Lower leg skin (tissue), 4 donors: ENCODE results near the gene POLH. TPM values are rescaled to one million over a fixed set of nuclear protein-coding genes. Genes with fewer than 3 reads are reported as not detected.
A peak's percentile ranks its signal among the peaks of the same experiment; 100 is the strongest.

Experiments
- DNase-seq, 2 donors: peaks; one replicate each; pipeline ENCODE4 v3.0.0-alpha.2; 2019; ENCODE audit warnings: low spot score in 2 of 2
- H3K4me3 ChIP-seq: fragments of 200-600 bp; sonication (generic); 2 replicates; pipeline ENCODE4 v1.5.1; 2017; ENCODE audit warnings: mild to moderate bottlenecking, low read depth; ENCODE audit not compliant: poor library complexity, severe bottlenecking
- CTCF ChIP-seq, 3 donors: fragments of 450-650 bp; IDR thresholded peaks; one replicate each; pipeline ENCODE4 v1.5.1; 2016; ENCODE audit warnings: antibody characterized with exemption in 3 of 3, mild to moderate bottlenecking in 3 of 3, moderate library complexity in 2 of 3
- POLR2A ChIP-seq, 2 donors: fragments of 450-650 bp; IDR thresholded peaks; one replicate each; pipeline ENCODE4 v1.6.1; 2016 to 2017; ENCODE audit warnings: antibody characterized with exemption in 2 of 2, mild to moderate bottlenecking in 1 of 2, moderate library complexity in 1 of 2
- WGBS, 2 donors: methylation state at CpG; one replicate each; pipeline ENCODE4 v1.1.5; 2018; 5-methylcytosine and 5-hydroxymethylcytosine counted together
- intact Hi-C: fragments of 100-400 bp; cut with DNase I; formaldehyde crosslinking; loops from one replicate; pipeline ENCODE4 v1.15.0; 2023; ENCODE audit warnings: low total_unique reads
- total RNA-seq, 4 donors: library from RNA; depleted of rRNA; stranded (reverse); fragments of >200 nt; gene quantifications; one replicate each; pipeline ENCODE4 v1.1.0, GENCODE V29; 2016

The POLH gene
- total RNA-seq, 4 donors from 2014 or later, result 13.0 to 28.2 (median 15.7) TPM

GRCh38 chr6:43624786-43625288, 48.9 kb downstream of the POLH start:
- 77 to 86% methylated on average over 7 of the region's 7 CpGs for WGBS, 2 donors
- DNase-seq, result peak in 1 of 2 donors; percentile 84
- no peak overlapping the region for H3K4me3 ChIP-seq
- intact Hi-C loops, result no loop called here
- TF ChIP-seq CTCF (IDR thresholded peaks at IDR 0.05) (no peak), POLR2A (IDR thresholded peaks at IDR 0.05) (no peak)

GRCh38 chr6:43625393-43625992, 49.5 kb downstream of the POLH start:
- WGBS, 2 donors, result 94 to 95% methylated on average over 16 of the region's 16 CpGs
- intact Hi-C loops, result no loop called here

GRCh38 chr6:43627008-43627825, 51.2 kb downstream of the POLH start:
- H3K4me3 ChIP-seq, result no peak overlapping the region
- TF ChIP-seq POLR2A (IDR thresholded peaks at IDR 0.05) (no peak), CTCF (IDR thresholded peaks at IDR 0.05) (no peak)
- intact Hi-C loops, result no loop called here
- WGBS, 2 donors, result 60 to 65% methylated on average over 5 of the region's 5 CpGs
- DNase-seq, result peak; percentile 75 to 90

More at GRCh38 chr6:43625393-43625992, 49.5 kb downstream of the POLH start:
- DNase-seq, result peak in 1 of 2 donors; percentile 84
- TF ChIP-seq POLR2A (IDR thresholded peaks at IDR 0.05), result no peak
- no peak overlapping the region for H3K4me3 ChIP-seq

GRCh38 chr6:43628393-43629103, 52.6 kb downstream of the POLH start:
- intact Hi-C loops, result no loop called here
- peak overlapping the region; percentile 73 for H3K4me3 ChIP-seq
- WGBS, 2 donors, result 0 to 1% methylated on average over 25 of the region's 25 CpGs
- TF ChIP-seq POLR2A (IDR thresholded peaks at IDR 0.05), result no peak
- no peak for TF ChIP-seq CTCF (IDR thresholded peaks at IDR 0.05)
- DNase-seq, result peak; percentile 46 to 92

GRCh38 chr6:43629104-43629504, 53.1 kb downstream of the POLH start, which contains the start of gene GTPBP2:
GTPBP2 (minus strand) TSS chr6:43629264; CDS start chr6:43629162, 102 bp downstream.
- intact Hi-C loops, result no loop called here
- DNase-seq, result peak; percentile 99 to 100
- WGBS, 2 donors, result 0 to 2% methylated on average over 11 to 35 of the region's 46 CpGs
- peak within 1 kb of the TSS; percentile 73 for H3K4me3 ChIP-seq
- TF ChIP-seq CTCF (IDR thresholded peaks at IDR 0.05), result no peak
- no peak for TF ChIP-seq POLR2A (IDR thresholded peaks at IDR 0.05)
